Mucosa of rectum (tissue), 2 donors: Measurements from ENCODE around the gene VHLL.

Experiments
- H3K27ac ChIP-seq, 2 donors: one replicate each; pipeline ENCODE4 v1.7.0; 2013; ENCODE audit warnings: inconsistent platforms in 2 of 2, low read depth in 2 of 2, low read length in 2 of 2
- H3K27me3 ChIP-seq, 2 donors: one replicate each; pipeline ENCODE4 v1.7.0; 2013; ENCODE audit warnings: low read length in 2 of 2; ENCODE audit not compliant: control insufficient read depth in 2 of 2, insufficient read depth in 2 of 2
- H3K36me3 ChIP-seq, 2 donors: one replicate each; pipeline ENCODE4 v1.7.0; 2013; ENCODE audit warnings: low read length in 2 of 2; ENCODE audit not compliant: control insufficient read depth in 2 of 2, insufficient read depth in 2 of 2
- H3K4me1 ChIP-seq, 2 donors: one replicate each; pipeline ENCODE4 v1.7.0; 2013; ENCODE audit warnings: low read length in 2 of 2, mild to moderate bottlenecking in 1 of 2; ENCODE audit not compliant: control insufficient read depth in 2 of 2, insufficient read depth in 2 of 2
- H3K4me3 ChIP-seq, 2 donors: one replicate each; pipeline ENCODE4 v1.7.0; 2013; ENCODE audit warnings: low read length in 2 of 2
- H3K9ac ChIP-seq, 2 donors: one replicate each; pipeline ENCODE4 v1.7.0; 2013; ENCODE audit warnings: low read length in 2 of 2, low read depth in 1 of 2, mild to moderate bottlenecking in 1 of 2
- H3K9me3 ChIP-seq, 2 donors: one replicate each; pipeline ENCODE4 v1.7.0; 2013; ENCODE audit warnings: low read length in 2 of 2; ENCODE audit not compliant: control insufficient read depth in 2 of 2
- donor health status: healthy.
- donor health status: Normal muscosa, but diverticular disease.

VHLL gene

GRCh38 chr1:156260896-156261295, 38.2 kb downstream of the VHLL start:
- peaks cover 70 to 82% of the 10 kb centered on the region in 2 donors for H3K36me3 ChIP-seq
- no peak overlapping the region for H3K4me3 ChIP-seq
- no peaks in the 10 kb centered on the region for H3K4me1 ChIP-seq
- H3K9me3 ChIP-seq = no peaks in the 10 kb centered on the region
- H3K9ac ChIP-seq = no peak overlapping the region
- no peak overlapping the region for H3K27ac ChIP-seq
- no peaks in the 10 kb centered on the region for H3K27me3 ChIP-seq

GRCh38 chr1:156259805-156260204, 39.3 kb downstream of the VHLL start:
- Histone ChIP-seq H3K9me3 (no peaks in the 10 kb centered on the region), H3K4me3 (no peak overlapping the region), H3K36me3 (peaks cover 63 to 76% of the 10 kb centered on the region in 2 donors), H3K27ac (no peak overlapping the region), H3K27me3 (no peaks in the 10 kb centered on the region), H3K4me1 (no peaks in the 10 kb centered on the region), H3K9ac (no peak overlapping the region)

- Histone ChIP-seq H3K27me3 (no peaks in the 10 kb centered on the region), H3K36me3 (peaks cover 63 to 76% of the 10 kb centered on the region in 2 donors), H3K27ac (no peak overlapping the region), H3K9ac (no peak overlapping the region), H3K9me3 (no peaks in the 10 kb centered on the region), H3K4me1 (no peaks in the 10 kb centered on the region), H3K4me3 (no peak overlapping the region)
Observed at GRCh38 chr1:156258859-156259258, 40.2 kb downstream of the VHLL start.

GRCh38 chr1:156257711-156258110, 41.4 kb downstream of the VHLL start:
- H3K4me1 ChIP-seq = no peaks in the 10 kb centered on the region
- H3K9me3 ChIP-seq = no peaks in the 10 kb centered on the region
- no peak overlapping the region for H3K27ac ChIP-seq
- H3K4me3 ChIP-seq = no peak overlapping the region
- H3K9ac ChIP-seq = no peak overlapping the region
- peaks cover 67 to 76% of the 10 kb centered on the region in 2 donors for H3K36me3 ChIP-seq
- H3K27me3 ChIP-seq = no peaks in the 10 kb centered on the region

GRCh38 chr1:156253634-156254033, 45.5 kb downstream of the VHLL start:
- Histone ChIP-seq H3K36me3 (peaks cover 64 to 75% of the 10 kb centered on the region in 2 donors), H3K4me1 (peaks cover 0 to 5% of the 10 kb centered on the region in 2 donors), H3K27ac (no peak overlapping the region), H3K4me3 (no peak overlapping the region), H3K27me3 (no peaks in the 10 kb centered on the region), H3K9ac (no peak overlapping the region), H3K9me3 (no peaks in the 10 kb centered on the region)

GRCh38 chr1:156251527-156251926, 47.6 kb downstream of the VHLL start:
- Histone ChIP-seq H3K27ac (no peak overlapping the region), H3K36me3 (peaks cover 51 to 59% of the 10 kb centered on the region in 2 donors), H3K9me3 (no peaks in the 10 kb centered on the region), H3K4me1 (peaks cover 0 to 5% of the 10 kb centered on the region in 2 donors), H3K9ac (no peak overlapping the region), H3K4me3 (no peak overlapping the region), H3K27me3 (peaks cover 0 to 3% of the 10 kb centered on the region in 2 donors)

GRCh38 chr1:156249593-156249992, 49.5 kb downstream of the VHLL start:
- Histone ChIP-seq H3K9ac (no peak overlapping the region), H3K4me3 (no peak overlapping the region), H3K4me1 (peaks cover 10 to 16% of the 10 kb centered on the region in 2 donors), H3K27me3 (peaks cover 14 to 20% of the 10 kb centered on the region in 2 donors), H3K9me3 (no peaks in the 10 kb centered on the region), H3K36me3 (peaks cover 44 to 49% of the 10 kb centered on the region in 2 donors), H3K27ac (no peak overlapping the region)
